H1 (cell line): Measurements from ENCODE around the gene HACD2. TPM values are rescaled to one million over a fixed set of nuclear protein-coding genes. Genes with fewer than 3 reads are reported as not detected.

Experiments
- CTCF ChIA-PET: fragments of 300-600 bp; sonication (Branson Sonifier 250); formaldehyde crosslinking; loops from one replicate; lab custom pipeline; 2021; ENCODE audit not compliant: partially characterized antibody; lab: Charles Lee
- POLR2A ChIA-PET: fragments of 300-600 bp; sonication (Branson Sonifier 250); formaldehyde crosslinking; loops from one replicate; lab custom pipeline; 2021; ENCODE audit warnings: inconsistent platforms; ENCODE audit not compliant: partially characterized antibody; lab: Charles Lee
- DNase-seq, 2 experiments: peaks; one replicate each; pipeline versions ENCODE4 v3.0.0 to v3.0.0-alpha.2; 2010 to 2022; ENCODE audit warnings: low spot score in 2 of 2, low read depth in 1 of 2, mixed read lengths in 1 of 2
- FAIRE-seq: peaks from 2 replicates; lab custom pipeline; 2011; peaks lifted over from hg19 to GRCh38; lab: Jason Lieb, UNC
- H2AFZ ChIP-seq: 2 replicates; pipeline ENCODE4 v1.8.1; 2012; ENCODE audit warnings: low read length, inconsistent platforms
- H2AK5ac ChIP-seq: 2 replicates; pipeline ENCODE4 v1.6.1; 2013; ENCODE audit warnings: low read depth, low read length
- H2BK120ac ChIP-seq: replicated peaks from 2 replicates; pipeline ENCODE3; 2013; ENCODE audit warnings: low read depth, low read length, inconsistent platforms
- H2BK12ac ChIP-seq: 2 replicates; pipeline ENCODE4 v1.6.1; 2013; ENCODE audit warnings: low read depth, low read length
- H2BK15ac ChIP-seq: 2 replicates; pipeline ENCODE4 v1.6.1; 2013; ENCODE audit warnings: low read length
- H2BK20ac ChIP-seq: 2 replicates; pipeline ENCODE4 v1.6.1; 2013; ENCODE audit warnings: low read length
- H2BK5ac ChIP-seq: 2 replicates; pipeline ENCODE4 v1.6.1; 2013; ENCODE audit warnings: low read depth, low read length
- H3K14ac ChIP-seq: 2 replicates; pipeline ENCODE4 v1.6.1; 2013; ENCODE audit warnings: inconsistent platforms; ENCODE audit not compliant: insufficient read length
- H3K18ac ChIP-seq: 2 replicates; pipeline ENCODE4 v1.6.1; 2013; ENCODE audit warnings: low read length; ENCODE audit errors: extremely low read depth
- H3K23ac ChIP-seq: 2 replicates; pipeline ENCODE4 v1.6.1; 2013; ENCODE audit warnings: inconsistent platforms; ENCODE audit not compliant: insufficient read length
- H3K23me2 ChIP-seq: 2 replicates; pipeline ENCODE4 v1.6.1; 2013; ENCODE audit warnings: low read depth, low read length
- H3K27ac ChIP-seq: 2 replicates; pipeline ENCODE4 v1.6.1; 2011; ENCODE audit warnings: low read depth, low read length, inconsistent platforms
- H3K27me3 ChIP-seq, 4 experiments: replicated peaks in 1 of 4; 1 replicate in 1 of 4; 2 replicates in 3 of 4; pipeline versions ENCODE4 v1.6.1 to v1.8.1; 2011 to 2013; ENCODE audit warnings: low read length in 3 of 4, mild to moderate bottlenecking in 3 of 4, inconsistent platforms in 2 of 4, mixed read lengths in 2 of 4, moderate library complexity in 1 of 4; ENCODE audit not compliant: control insufficient read depth in 3 of 4, insufficient read depth in 3 of 4; ENCODE audit errors: extremely low read depth in 1 of 4
- H3K36me3 ChIP-seq, 4 experiments: 2 replicates each; pipeline versions ENCODE4 v1.6.1 to v1.8.1; 2011 to 2013; ENCODE audit warnings: mild to moderate bottlenecking in 4 of 4, low read length in 3 of 4, moderate library complexity in 2 of 4, control low read depth in 1 of 4, inconsistent platforms in 1 of 4; ENCODE audit not compliant: insufficient read depth in 4 of 4, control insufficient read depth in 2 of 4
- H3K4ac ChIP-seq: replicated peaks from 2 replicates; pipeline ENCODE3; 2013; ENCODE audit warnings: low read length, low read depth, mixed read lengths, inconsistent platforms; ENCODE audit not compliant: insufficient read length
- H3K4me1 ChIP-seq, 4 experiments: replicated peaks in 1 of 4; 1 replicate in 1 of 4; 2 replicates in 3 of 4; pipeline versions ENCODE4 v1.6.1 to v1.8.1; 2011 to 2013; ENCODE audit warnings: low read length in 3 of 4, inconsistent platforms in 2 of 4, mixed read lengths in 1 of 4; ENCODE audit not compliant: insufficient read depth in 4 of 4, control insufficient read depth in 3 of 4
- H3K4me2 ChIP-seq, 2 experiments: 2 replicates each; pipeline versions ENCODE4 v1.6.1 to v1.8.1; 2011 to 2013; ENCODE audit warnings: low read depth in 2 of 2, low read length in 2 of 2, control low read depth in 1 of 2, inconsistent platforms in 1 of 2, mild to moderate bottlenecking in 1 of 2; ENCODE audit not compliant: insufficient read depth in 1 of 2
- H3K4me3 ChIP-seq, 4 experiments: fragments of 200-600, 300-600 bp in 1 of 4; sonication (generic), shearing (Covaris generic), sonication (Bioruptor Twin) in 1 of 4; 2 replicates each; pipeline versions ENCODE4 v1.5.1 to v1.8.1; 2011 to 2016; ENCODE audit warnings: low read length in 4 of 4, low read depth in 3 of 4, control low read depth in 2 of 4, inconsistent platforms in 2 of 4, mild to moderate bottlenecking in 2 of 4, mixed read lengths in 1 of 4, moderate library complexity in 1 of 4; ENCODE audit not compliant: insufficient read depth in 2 of 4; ENCODE audit errors: extremely low read depth in 1 of 4
- H3K56ac ChIP-seq: replicated peaks from 2 replicates; pipeline ENCODE3; 2013; ENCODE audit warnings: low read depth, mild to moderate bottlenecking, mixed read lengths, low read length, inconsistent platforms; ENCODE audit not compliant: insufficient read length
- H3K79me1 ChIP-seq: 2 replicates; pipeline ENCODE4 v1.6.1; 2013; ENCODE audit warnings: low read depth, low read length, control low read depth
- H3K79me2 ChIP-seq, 2 experiments: 2 replicates each; pipeline versions ENCODE4 v1.6.1 to v1.8.1; 2012 to 2013; ENCODE audit warnings: low read length in 2 of 2, mild to moderate bottlenecking in 2 of 2, inconsistent platforms in 1 of 2; ENCODE audit not compliant: insufficient read depth in 2 of 2, control insufficient read depth in 1 of 2
- H3K9ac ChIP-seq, 4 experiments: replicated peaks in 1 of 4; 1 replicate in 1 of 4; 2 replicates in 3 of 4; pipeline versions ENCODE4 v1.6.1 to v1.8.1; 2011 to 2013; ENCODE audit warnings: low read depth in 3 of 4, low read length in 3 of 4, control low read depth in 2 of 4, mild to moderate bottlenecking in 2 of 4, moderate library complexity in 2 of 4, inconsistent platforms in 1 of 4; ENCODE audit errors: extremely low read depth in 1 of 4
- H3K9me3 ChIP-seq, 2 experiments: 2 replicates each; pipeline versions ENCODE4 v1.6.1 to v1.8.1; 2012 to 2013; ENCODE audit warnings: mild to moderate bottlenecking in 2 of 2, moderate library complexity in 2 of 2, control low read depth in 1 of 2, inconsistent platforms in 1 of 2, low read depth in 1 of 2, low read length in 1 of 2, mixed read lengths in 1 of 2; ENCODE audit not compliant: insufficient read depth in 2 of 2
- H4K20me1 ChIP-seq, 2 experiments: replicated peaks in 1 of 2; 2 replicates each; pipeline versions ENCODE3 to v1.8.1; 2011 to 2013; ENCODE audit warnings: inconsistent platforms in 2 of 2, low read length in 2 of 2, mild to moderate bottlenecking in 1 of 2; ENCODE audit not compliant: insufficient read depth in 2 of 2, control insufficient read depth in 1 of 2
- H4K5ac ChIP-seq: 2 replicates; pipeline ENCODE4 v1.6.1; 2013; ENCODE audit warnings: low read length, low read depth, mixed read lengths, inconsistent platforms; ENCODE audit not compliant: insufficient read length
- H4K8ac ChIP-seq: 2 replicates; pipeline ENCODE4 v1.8.0; 2013; ENCODE audit warnings: mild to moderate bottlenecking, moderate library complexity, low read length, inconsistent platforms; ENCODE audit not compliant: insufficient read depth; ENCODE audit errors: extremely low read depth
- H4K91ac ChIP-seq: replicated peaks from 2 replicates; pipeline ENCODE3; 2013; ENCODE audit warnings: low read length, mixed read lengths, inconsistent platforms; ENCODE audit not compliant: insufficient read length
- CBX8 ChIP-seq: fragments of 300-800, 300-1000 bp; sonication (generic); IDR thresholded peaks from 2 replicates; pipeline ENCODE4 v1.7.1; 2016; ENCODE audit warnings: low read depth, low read length, borderline replicate concordance
- KDM1A ChIP-seq: fragments of 200-600, 300-600 bp; sonication (generic); IDR thresholded peaks from 2 replicates; pipeline ENCODE4 v1.7.1; 2016; ENCODE audit warnings: mild to moderate bottlenecking, low read length, borderline replicate concordance
- KDM5A ChIP-seq: fragments of 200-600 bp; IDR thresholded peaks from 2 replicates; pipeline ENCODE4 v1.7.1; 2012; ENCODE audit warnings: mild to moderate bottlenecking, low read length, inconsistent platforms, mixed read lengths
- POU5F1 ChIP-seq: IDR thresholded peaks from 2 replicates; pipeline ENCODE4 v1.6.1; 2011; ENCODE audit warnings: low read depth, mild to moderate bottlenecking, low read length, moderate library complexity
- RAD21 ChIP-seq, 2 experiments: IDR thresholded peaks in 1 of 2; conservative IDR thresholded peaks in 1 of 2; 2 replicates each; pipeline ENCODE4 v1.6.1; 2011; ENCODE audit warnings: low read depth in 2 of 2, low read length in 2 of 2, improper control_type of control experiment in 1 of 2, inconsistent platforms in 1 of 2, mild to moderate bottlenecking in 1 of 2, moderate library complexity in 1 of 2
- RNF2 ChIP-seq: fragments of 200-900, 300-1000 bp; sonication (generic); IDR thresholded peaks from 2 replicates; pipeline ENCODE4 v1.7.1; 2016; ENCODE audit warnings: borderline replicate concordance, low read depth, mild to moderate bottlenecking, antibody characterized with exemption, low read length; ENCODE audit not compliant: poor library complexity, severe bottlenecking; ENCODE audit errors: missing control alignments
- SP2 ChIP-seq: IDR thresholded peaks from 2 replicates; pipeline ENCODE4 v1.6.1; 2012; ENCODE audit warnings: mild to moderate bottlenecking, low read length, inconsistent platforms
- SP4 ChIP-seq: IDR thresholded peaks from 2 replicates; pipeline ENCODE4 v1.6.1; 2012; ENCODE audit warnings: low read length, inconsistent platforms
- SRF ChIP-seq: IDR thresholded peaks from 2 replicates; pipeline ENCODE4 v1.6.1; 2011; ENCODE audit warnings: mild to moderate bottlenecking, low read depth, low read length, moderate library complexity
- TEAD4 ChIP-seq: IDR thresholded peaks from 2 replicates; pipeline ENCODE4 v1.6.1; 2012; ENCODE audit warnings: low read depth, low read length, inconsistent platforms, mixed read lengths
- YY1 ChIP-seq: IDR thresholded peaks from 2 replicates; pipeline ENCODE4 v1.6.1; 2011; ENCODE audit warnings: low read depth, mild to moderate bottlenecking, low read length
- WGBS, 2 experiments: shearing (Covaris generic) in 1 of 2; methylation state at CpG; one replicate each; pipeline versions ENCODE4 v1.1.6 to v1.1.7; 2013 to 2015; ENCODE audit warnings: low lambda C conversion rate in 2 of 2, mixed read lengths in 2 of 2, inconsistent platforms in 1 of 2, low coverage in 1 of 2, missing lambda C conversion rate in 1 of 2; ENCODE audit not compliant: insufficient replicate concordance in 2 of 2, insufficient coverage in 1 of 2, insufficient read length in 1 of 2; ENCODE audit errors: extremely low coverage in 1 of 2, missing lambda C conversion rate in 1 of 2; 5-methylcytosine and 5-hydroxymethylcytosine counted together
- polyA plus RNA-seq, 7 experiments: library from polyadenylated mRNA; depleted of rRNA in 3 of 7; stranded (reverse) in 5 of 7; unstranded in 2 of 7; fragments of >200 nt in 5 of 7; fragments of 200-250 nt in 2 of 7; gene quantifications; 1 replicate in 5 of 7; 2 replicates in 1 of 7; 4 replicates in 1 of 7; pipeline versions ENCODE4 v1.2.1 to v1.2.3, GENCODE V29; 2011 to 2013; ENCODE audit warnings: missing spikeins in 2 of 7, mixed read lengths in 2 of 7
- total RNA-seq: library from RNA; stranded (reverse); fragmentation: NEBNext Ultra II Directional; extraction: Animal tissue kit (Norgen Biotek cat#: 25700); gene quantifications from 2 replicates; pipeline ENCODE4 v1.2.1, GENCODE V29; 2021

HACD2 gene
- total and polyA plus RNA-seq, 2 of the 8 experiments (the other 6 are each of a cell fraction or from before 2014, with no cell fraction given), result 24.9 to 31.2 TPM

GRCh38 chr3:123444023-123444422 is 140.8 kb downstream of the HACD2 start:
- Histone ChIP-seq H2BK20ac (no peak overlapping the region), H4K5ac (no peak overlapping the region), H3K27ac (no peak overlapping the region), H2BK12ac (no peak overlapping the region), H3K23me2 (peaks cover 4% of the 10 kb centered on the region; the same call in 1 of the 2 replicates), H3K4me3 (no peak overlapping the region), H3K4ac (no peak overlapping the region), H3K23ac (no peak overlapping the region), H2BK120ac (no peak overlapping the region), H2AK5ac (no peak overlapping the region), H3K14ac (no peak overlapping the region), H3K4me2 (no peak overlapping the region), H3K79me2 (no peaks in the 10 kb centered on the region), H2AFZ (no peak overlapping the region), H3K18ac (no peak overlapping the region), H3K79me1 (no peaks in the 10 kb centered on the region), H3K4me1 (peaks cover 0 to 9% (median 3%) of the 10 kb centered on the region in 4 experiments; a peak in 5 of 7 replicates), H3K9ac (no peak overlapping the region), H4K8ac (no peak overlapping the region), H3K27me3 (peaks cover 11 to 26% (median 21%) of the 10 kb centered on the region in 4 experiments), H3K36me3 (peaks cover 0 to 2% (median 0%) of the 10 kb centered on the region in 4 experiments; a peak in 1 of 8 replicates), H3K9me3 (no peaks in the 10 kb centered on the region), H3K56ac (no peak overlapping the region), H4K20me1 (peaks cover 2 to 5% of the 10 kb centered on the region in 2 experiments), H2BK15ac (no peak overlapping the region), H4K91ac (no peak overlapping the region), H2BK5ac (no peak overlapping the region)
- FAIRE-seq, result no peak
- WGBS, 2 experiments, result 85% methylated on average over 6 of the region's 6 CpGs; no CpG with 5 or more reads in 1 of the 2 experiments
- TF ChIP-seq SP4 (no peak), RNF2 (no peak), KDM5A (no peak), RAD21 (IDR thresholded peaks at IDR 0.05 in 1 of 2, conservative IDR thresholded peaks at IDR 0.05 in 1 of 2; ENCODE audit: low read depth in 2 of 2, low read length in 2 of 2) (no peak), KDM1A (no peak), SRF (no peak), YY1 (no peak), TEAD4 (no peak), SP2 (no peak), CBX8 (no peak), POU5F1 (no peak)
- POLR2A ChIA-PET, result no interaction called here
- CTCF ChIA-PET, result interaction anchor here (0.7 to 1.5 kb wide), 9 partner anchors 21 to 134 kb away, joined by 3 to 4 read pairs (median 3); no protein-coding TSS in a partner anchor
- no peak for DNase-seq
